Fibroblast of mammary gland (primary cell): ENCODE data around the gene TTC23.
"Not testable (repeated sequence)": the region's sequence is repeated elsewhere in the genome, so short reads cannot be mapped to it uniquely, and the experiment has no call there.

Experiments used
- DNase-seq: peaks from one replicate; pipeline ENCODE4 v3.0.0-alpha.2; 2010; ENCODE audit warnings: low read depth
- H3K4me3 ChIP-seq: 2 replicates; pipeline ENCODE4 v1.5.1; 2011; ENCODE audit warnings: low read depth, mild to moderate bottlenecking, low read length, moderate library complexity; ENCODE audit not compliant: control insufficient read depth
- TF ChIP-seq, protein P1 (sequence below): conservative IDR thresholded peaks from 2 replicates; pipeline ENCODE4 v1.5.1; 2011; ENCODE audit warnings: low read depth, low read length, inconsistent platforms; ENCODE audit not compliant: control insufficient read depth, insufficient read depth

The TTC23 gene

DNA sequence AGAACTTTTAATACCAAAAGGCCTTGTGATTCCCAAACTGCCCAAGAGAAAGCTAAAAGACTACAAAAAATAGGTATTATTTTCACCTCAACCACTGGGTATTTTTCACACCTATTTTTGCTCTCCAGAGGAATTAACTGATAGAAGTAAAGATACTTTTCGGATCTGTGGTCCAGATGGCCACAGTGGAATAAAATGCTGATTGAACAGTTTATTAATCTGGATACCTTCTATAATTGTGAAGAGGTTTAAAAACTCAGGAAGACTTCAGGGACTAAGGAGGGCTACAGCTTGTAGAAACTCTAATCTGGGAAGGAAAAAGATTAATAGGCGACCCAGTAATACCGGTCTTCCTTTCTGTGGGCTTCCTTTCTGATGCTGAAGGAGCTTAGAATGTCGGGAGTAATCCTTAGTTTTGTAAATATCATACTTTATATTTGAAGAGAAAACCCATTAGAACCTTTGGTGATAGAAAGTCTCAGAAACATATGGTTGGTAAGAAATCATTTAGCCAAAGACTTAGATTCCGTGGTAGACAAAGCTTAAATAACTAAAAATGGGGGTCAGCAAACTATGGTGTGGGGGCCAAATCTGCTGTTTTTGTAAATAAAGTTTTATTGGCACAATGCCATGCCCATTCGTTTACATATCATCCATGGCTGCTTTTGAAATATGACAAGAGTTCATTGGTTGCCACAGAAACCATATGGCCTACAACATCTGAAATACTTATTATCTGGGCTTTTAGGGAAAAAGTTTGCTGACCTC lies 47.8 kb downstream of the TTC23 start:
- no peak overlapping the region for H3K4me3 ChIP-seq
- no peak for DNase-seq
- TF ChIP-seq, protein P1, sequence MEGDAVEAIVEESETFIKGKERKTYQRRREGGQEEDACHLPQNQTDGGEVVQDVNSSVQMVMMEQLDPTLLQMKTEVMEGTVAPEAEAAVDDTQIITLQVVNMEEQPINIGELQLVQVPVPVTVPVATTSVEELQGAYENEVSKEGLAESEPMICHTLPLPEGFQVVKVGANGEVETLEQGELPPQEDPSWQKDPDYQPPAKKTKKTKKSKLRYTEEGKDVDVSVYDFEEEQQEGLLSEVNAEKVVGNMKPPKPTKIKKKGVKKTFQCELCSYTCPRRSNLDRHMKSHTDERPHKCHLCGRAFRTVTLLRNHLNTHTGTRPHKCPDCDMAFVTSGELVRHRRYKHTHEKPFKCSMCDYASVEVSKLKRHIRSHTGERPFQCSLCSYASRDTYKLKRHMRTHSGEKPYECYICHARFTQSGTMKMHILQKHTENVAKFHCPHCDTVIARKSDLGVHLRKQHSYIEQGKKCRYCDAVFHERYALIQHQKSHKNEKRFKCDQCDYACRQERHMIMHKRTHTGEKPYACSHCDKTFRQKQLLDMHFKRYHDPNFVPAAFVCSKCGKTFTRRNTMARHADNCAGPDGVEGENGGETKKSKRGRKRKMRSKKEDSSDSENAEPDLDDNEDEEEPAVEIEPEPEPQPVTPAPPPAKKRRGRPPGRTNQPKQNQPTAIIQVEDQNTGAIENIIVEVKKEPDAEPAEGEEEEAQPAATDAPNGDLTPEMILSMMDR = no peak

DNA sequence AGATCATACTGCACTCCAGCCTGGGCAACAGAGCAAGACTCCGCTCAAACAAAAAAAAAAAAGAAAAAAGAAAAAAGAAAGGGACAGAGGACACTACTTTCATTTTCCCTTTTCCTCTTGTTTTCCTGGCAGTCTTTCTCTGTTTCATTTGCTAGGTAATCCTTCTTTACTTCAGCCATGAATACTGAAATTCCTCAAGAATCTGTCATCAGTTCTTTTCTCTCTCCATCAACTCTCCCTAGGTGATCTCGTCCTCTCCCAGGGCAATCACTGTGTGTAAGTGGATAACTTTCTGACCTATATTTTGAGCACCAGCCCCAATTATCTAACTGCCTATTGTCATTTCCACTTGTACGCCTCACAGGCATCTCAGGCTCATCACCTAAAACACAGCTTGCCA lies 51.5 kb downstream of the TTC23 start:
- TF ChIP-seq, protein P1 = no peak
- H3K4me3 ChIP-seq = no peak overlapping the region
- no peak for DNase-seq

DNA sequence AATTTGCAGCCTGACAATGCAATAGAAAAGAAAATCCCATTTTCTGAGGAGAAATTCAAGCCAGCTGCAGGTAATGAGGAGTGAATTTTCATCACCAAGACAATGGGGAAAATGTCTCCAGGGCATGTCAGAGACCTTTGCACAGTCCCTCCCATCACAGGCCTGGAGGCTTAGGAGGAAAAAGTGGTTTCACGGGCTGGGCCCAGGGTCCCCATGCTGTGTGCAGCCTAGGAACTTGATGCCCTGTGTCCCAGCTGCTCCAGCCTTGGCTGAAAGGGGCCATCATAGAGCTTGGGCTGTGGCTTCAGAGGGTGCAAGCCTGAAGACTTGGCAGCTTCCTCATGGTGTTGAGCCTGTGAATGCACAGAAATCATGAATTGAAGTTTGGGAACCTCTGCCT lies 57.2 kb downstream of the TTC23 start:
- not testable (repeated sequence) for DNase-seq, H3K4me3 ChIP-seq

DNA sequence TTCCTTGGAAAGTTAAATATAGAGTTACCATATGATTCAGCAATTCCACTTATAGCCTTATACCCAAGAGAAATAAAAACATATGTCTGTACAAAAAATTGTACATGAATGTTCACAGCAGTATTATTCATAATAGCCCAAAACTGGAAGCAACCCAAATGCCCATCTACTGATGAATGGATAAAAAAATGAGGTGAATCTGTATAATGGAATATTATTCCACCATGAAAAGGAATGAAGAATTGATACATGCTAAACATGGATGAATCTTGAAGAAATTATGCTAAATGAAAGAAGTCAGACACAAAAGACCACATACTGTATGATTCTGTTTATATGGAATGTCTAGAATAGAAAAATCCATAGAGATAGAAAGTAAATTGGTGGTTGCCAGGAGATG lies 61.4 kb downstream of the TTC23 start:
- DNase-seq = peak; percentile 48
- H3K4me3 ChIP-seq = no peak overlapping the region
- TF ChIP-seq, protein P1 = no peak

DNA sequence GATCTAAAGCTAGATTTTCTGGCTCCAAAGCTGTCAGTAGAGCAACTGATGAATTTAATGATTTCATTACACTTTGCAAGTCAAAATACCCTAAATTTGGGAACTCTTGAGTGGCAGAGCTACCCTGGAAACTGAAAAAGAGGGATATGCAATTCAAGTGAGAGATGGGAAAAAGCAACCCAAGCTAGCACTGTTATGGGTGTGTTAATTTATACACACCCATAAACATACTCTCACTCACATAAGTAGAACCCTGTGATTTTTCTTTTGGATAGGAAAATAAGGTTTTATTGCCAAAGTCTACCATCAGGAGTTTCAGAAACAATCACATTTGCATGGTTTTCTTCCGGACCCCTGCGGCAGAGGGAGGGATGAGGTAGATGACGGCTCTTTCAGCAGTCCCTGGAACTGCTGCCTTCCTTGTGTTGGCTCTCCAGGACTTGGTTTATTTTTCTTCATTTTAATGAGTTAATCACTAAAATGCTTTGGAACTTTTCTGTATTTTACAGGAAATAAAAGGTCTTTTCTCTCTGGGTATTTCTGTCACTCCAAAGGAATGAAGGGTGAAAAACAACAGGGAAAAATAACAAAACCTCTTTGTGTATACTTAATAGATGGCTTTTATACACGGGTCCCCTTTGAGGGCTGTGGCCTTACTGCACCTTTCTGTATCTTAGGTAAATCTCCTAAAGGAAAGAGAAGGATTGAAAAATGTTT lies 63.8 kb downstream of the TTC23 start:
- H3K4me3 ChIP-seq = no peak overlapping the region
- TF ChIP-seq, protein P1 = no peak
- no peak for DNase-seq

DNA sequence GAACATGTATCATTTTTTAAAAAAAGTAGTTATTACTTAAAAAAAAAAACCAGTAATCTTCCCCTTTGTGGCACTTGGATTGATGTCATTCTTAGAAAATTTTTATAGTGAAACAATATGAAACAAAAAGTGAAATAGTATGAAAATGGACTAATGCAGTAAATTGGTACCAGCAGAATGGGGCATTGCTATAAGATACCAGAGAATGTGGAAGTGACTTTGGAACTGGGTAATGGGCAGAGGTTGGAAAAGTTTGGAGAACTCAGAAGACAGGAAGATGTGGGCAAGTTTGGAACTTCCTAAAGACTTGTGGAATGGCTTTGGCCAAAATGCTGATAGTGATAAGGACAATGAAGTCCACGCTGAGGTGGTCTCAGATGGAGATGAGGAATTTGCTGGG lies 66.6 kb downstream of the TTC23 start:
- no peak overlapping the region for H3K4me3 ChIP-seq
- TF ChIP-seq, protein P1 = no peak
- DNase-seq = no peak

DNA sequence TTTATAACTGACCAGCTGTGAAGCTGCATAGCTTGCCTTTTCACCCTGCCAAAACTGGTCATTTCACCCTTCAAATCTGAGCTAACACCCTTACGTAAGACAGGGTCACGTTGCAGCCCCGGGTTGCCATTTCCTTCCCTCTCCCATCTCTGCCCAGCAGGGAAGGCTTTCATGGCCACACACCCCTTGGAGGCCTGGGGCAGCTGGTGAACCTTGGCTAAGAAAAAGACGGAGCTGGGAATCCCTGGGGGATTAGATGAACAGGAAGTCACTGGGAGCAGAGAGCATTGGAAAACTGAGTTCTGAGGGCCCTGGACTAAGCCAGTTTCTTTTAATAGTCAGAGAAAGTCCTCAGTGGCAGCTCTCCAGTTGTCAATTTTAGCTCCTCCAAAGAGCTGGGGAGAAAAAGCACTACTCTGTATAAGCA lies 67.8 kb downstream of the TTC23 start:
- DNase-seq = peak; percentile 3
- TF ChIP-seq, protein P1 = no peak
- no peak overlapping the region for H3K4me3 ChIP-seq
